Ishikawa (cell line): Measurements from ENCODE around the gene OPHN1.

Experiments used
- CEBPB ChIP-seq: IDR thresholded peaks from 2 replicates; pipeline ENCODE4 v1.6.1; 2012
- EP300 ChIP-seq: IDR thresholded peaks from 2 replicates; pipeline ENCODE4 v1.6.1; 2012; ENCODE audit warnings: borderline replicate concordance
- FOXM1 ChIP-seq: IDR thresholded peaks from 2 replicates; pipeline ENCODE4 v1.6.1; 2012; ENCODE audit warnings: low read depth, borderline replicate concordance
- RAD21 ChIP-seq: IDR thresholded peaks from 2 replicates; pipeline ENCODE4 v1.6.1; 2012; ENCODE audit warnings: low read depth
- TAF1 ChIP-seq: IDR thresholded peaks from 2 replicates; pipeline ENCODE4 v1.6.1; 2012; ENCODE audit warnings: low read depth, mild to moderate bottlenecking
- TEAD4 ChIP-seq: IDR thresholded peaks from 2 replicates; pipeline ENCODE4 v1.6.1; 2012
- YY1 ChIP-seq: IDR thresholded peaks from 2 replicates; pipeline ENCODE4 v1.6.1; 2012; ENCODE audit warnings: low read depth
- ZBTB7A ChIP-seq: IDR thresholded peaks from 2 replicates; pipeline ENCODE4 v1.6.1; 2012; ENCODE audit warnings: low read depth
- TF ChIP-seq, protein P1 (sequence below): IDR thresholded peaks from 2 replicates; pipeline ENCODE4 v1.6.1; 2012
- TF ChIP-seq, protein P2 (sequence below): IDR thresholded peaks from 2 replicates; pipeline ENCODE4 v1.6.1; 2012; ENCODE audit warnings: low read depth, mild to moderate bottlenecking

DNA sequence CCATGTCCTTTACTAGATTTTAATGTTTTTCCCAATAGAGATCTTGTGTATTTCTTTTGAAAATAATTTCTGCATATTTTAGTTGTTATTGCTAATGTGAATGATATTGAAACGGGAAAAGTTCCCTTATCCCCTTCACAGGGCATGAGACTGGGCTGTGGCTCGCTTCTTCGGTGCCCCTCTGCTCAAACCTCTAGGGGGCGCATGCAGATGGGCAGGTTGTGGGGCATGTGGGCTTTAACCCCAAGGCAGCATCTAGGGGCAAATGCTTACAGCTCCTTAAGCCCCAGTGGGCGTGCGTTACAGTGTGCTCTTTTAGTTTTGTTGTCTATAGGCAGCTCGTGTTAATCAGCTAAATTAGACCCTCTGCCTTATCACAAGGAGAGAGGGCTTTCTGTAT is 194.7 kb downstream of the OPHN1 start:
- TF ChIP-seq TAF1 (no peak), RAD21 (peak; percentile 44), EP300 (no peak), FOXM1 (no peak), CEBPB (no peak), ZBTB7A (no peak), TEAD4 (no peak), YY1 (no peak)
- TF ChIP-seq, protein P1, sequence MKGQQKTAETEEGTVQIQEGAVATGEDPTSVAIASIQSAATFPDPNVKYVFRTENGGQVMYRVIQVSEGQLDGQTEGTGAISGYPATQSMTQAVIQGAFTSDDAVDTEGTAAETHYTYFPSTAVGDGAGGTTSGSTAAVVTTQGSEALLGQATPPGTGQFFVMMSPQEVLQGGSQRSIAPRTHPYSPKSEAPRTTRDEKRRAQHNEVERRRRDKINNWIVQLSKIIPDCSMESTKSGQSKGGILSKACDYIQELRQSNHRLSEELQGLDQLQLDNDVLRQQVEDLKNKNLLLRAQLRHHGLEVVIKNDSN = no peak
- TF ChIP-seq, protein P2, sequence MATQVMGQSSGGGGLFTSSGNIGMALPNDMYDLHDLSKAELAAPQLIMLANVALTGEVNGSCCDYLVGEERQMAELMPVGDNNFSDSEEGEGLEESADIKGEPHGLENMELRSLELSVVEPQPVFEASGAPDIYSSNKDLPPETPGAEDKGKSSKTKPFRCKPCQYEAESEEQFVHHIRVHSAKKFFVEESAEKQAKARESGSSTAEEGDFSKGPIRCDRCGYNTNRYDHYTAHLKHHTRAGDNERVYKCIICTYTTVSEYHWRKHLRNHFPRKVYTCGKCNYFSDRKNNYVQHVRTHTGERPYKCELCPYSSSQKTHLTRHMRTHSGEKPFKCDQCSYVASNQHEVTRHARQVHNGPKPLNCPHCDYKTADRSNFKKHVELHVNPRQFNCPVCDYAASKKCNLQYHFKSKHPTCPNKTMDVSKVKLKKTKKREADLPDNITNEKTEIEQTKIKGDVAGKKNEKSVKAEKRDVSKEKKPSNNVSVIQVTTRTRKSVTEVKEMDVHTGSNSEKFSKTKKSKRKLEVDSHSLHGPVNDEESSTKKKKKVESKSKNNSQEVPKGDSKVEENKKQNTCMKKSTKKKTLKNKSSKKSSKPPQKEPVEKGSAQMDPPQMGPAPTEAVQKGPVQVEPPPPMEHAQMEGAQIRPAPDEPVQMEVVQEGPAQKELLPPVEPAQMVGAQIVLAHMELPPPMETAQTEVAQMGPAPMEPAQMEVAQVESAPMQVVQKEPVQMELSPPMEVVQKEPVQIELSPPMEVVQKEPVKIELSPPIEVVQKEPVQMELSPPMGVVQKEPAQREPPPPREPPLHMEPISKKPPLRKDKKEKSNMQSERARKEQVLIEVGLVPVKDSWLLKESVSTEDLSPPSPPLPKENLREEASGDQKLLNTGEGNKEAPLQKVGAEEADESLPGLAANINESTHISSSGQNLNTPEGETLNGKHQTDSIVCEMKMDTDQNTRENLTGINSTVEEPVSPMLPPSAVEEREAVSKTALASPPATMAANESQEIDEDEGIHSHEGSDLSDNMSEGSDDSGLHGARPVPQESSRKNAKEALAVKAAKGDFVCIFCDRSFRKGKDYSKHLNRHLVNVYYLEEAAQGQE = no peak
